Endodermal cell (in vitro differentiated cells): Measurements from ENCODE around the gene PF4V1. TPM values are rescaled to one million over a fixed set of nuclear protein-coding genes. Genes with fewer than 3 reads are reported as not detected.

ENCODE experiments used
- DNase-seq: peaks from one replicate; pipeline ENCODE4 v3.0.0-alpha.2; 2017
- H3K27ac ChIP-seq: 2 replicates; pipeline ENCODE4 v1.5.1; 2013; ENCODE audit warnings: mild to moderate bottlenecking, low read depth, low read length, moderate library complexity
- H3K27me3 ChIP-seq: 2 replicates; pipeline ENCODE4 v1.6.1; 2013; ENCODE audit warnings: mild to moderate bottlenecking, low read length, moderate library complexity; ENCODE audit not compliant: insufficient read depth, control insufficient read depth, poor library complexity, severe bottlenecking
- H3K36me3 ChIP-seq: 2 replicates; pipeline ENCODE4 v1.7.0; 2013; ENCODE audit warnings: mild to moderate bottlenecking, low read length, moderate library complexity; ENCODE audit not compliant: control insufficient read depth, insufficient read depth
- H3K4me1 ChIP-seq: one replicate; pipeline ENCODE4 v1.7.0; 2013; ENCODE audit warnings: low read length; ENCODE audit not compliant: control insufficient read depth, insufficient read depth
- H3K4me3 ChIP-seq: 2 replicates; pipeline ENCODE4 v1.5.1; 2013; ENCODE audit warnings: mild to moderate bottlenecking, low read length, moderate library complexity
- H3K9ac ChIP-seq: 2 replicates; pipeline ENCODE4 v1.6.1; 2013; ENCODE audit warnings: mild to moderate bottlenecking, low read length, moderate library complexity; ENCODE audit not compliant: poor library complexity, severe bottlenecking; ENCODE audit errors: extremely low read depth
- H3K9me3 ChIP-seq: 2 replicates; pipeline ENCODE4 v1.6.1; 2013; ENCODE audit warnings: mild to moderate bottlenecking, low read length, moderate library complexity; ENCODE audit not compliant: control insufficient read depth
- H3K27ac Mint-ChIP-seq: 2 replicates; pipeline ENCODE4 v1.8.0; 2020; ENCODE audit warnings: mixed read lengths
- H3K27me3 Mint-ChIP-seq: 2 replicates; pipeline ENCODE4 v1.8.0; 2021; ENCODE audit warnings: mild to moderate bottlenecking, mixed read lengths; ENCODE audit not compliant: insufficient read depth
- H3K36me3 Mint-ChIP-seq: 2 replicates; pipeline ENCODE4 v1.8.0; 2020; ENCODE audit warnings: low read depth, mixed read lengths
- H3K4me1 Mint-ChIP-seq: 2 replicates; pipeline ENCODE4 v1.8.0; 2020; ENCODE audit warnings: mixed read lengths
- H3K4me3 Mint-ChIP-seq: 2 replicates; pipeline ENCODE4 v1.8.0; 2020; ENCODE audit warnings: mild to moderate bottlenecking, moderate library complexity, mixed read lengths
- H3K9me3 Mint-ChIP-seq: 2 replicates; pipeline ENCODE4 v1.8.0; 2020; ENCODE audit warnings: mild to moderate bottlenecking, mixed read lengths
- CTCF ChIP-seq: fragments of 200-600 bp; sonication (generic); conservative IDR thresholded peaks from 2 replicates; pipeline ENCODE4 v1.5.0; 2021; ENCODE audit warnings: antibody characterized with exemption, mild to moderate bottlenecking
- WGBS, 2 experiments: methylation state at CpG; one replicate each; pipeline versions ENCODE4 v1.1.5 to v1.1.7; 2013; ENCODE audit warnings: missing lambda C conversion rate in 2 of 2, mixed read lengths in 1 of 2; ENCODE audit not compliant: insufficient coverage in 1 of 2, insufficient read length in 1 of 2; 5-methylcytosine and 5-hydroxymethylcytosine counted together
- total RNA-seq, 2 donors: library from RNA; stranded (reverse); fragmentation: NEBNext Ultra II Directional in 1 of 2; extraction: Animal tissue kit (Norgen Biotek cat#: 25700) in 1 of 2; gene quantifications; 2 replicates in 1 of 2; 3 replicates in 1 of 2; pipeline ENCODE4 v1.2.1, GENCODE V29; 2021

Gene PF4V1
- total RNA-seq, 2 donors from 2014 or later = not detected

- no peak for DNase-seq
- Mint-ChIP-seq H3K27me3 (peaks cover 2% of the 10 kb centered on the region), H3K4me1 (no peaks in the 10 kb centered on the region), H3K4me3 (no peak overlapping the region), H3K36me3 (no peaks in the 10 kb centered on the region), H3K9me3 (peaks cover 2% of the 10 kb centered on the region), H3K27ac (no peak overlapping the region)
- H3K27ac ChIP-seq = no peak overlapping the region
- H3K27me3 ChIP-seq = no peaks in the 10 kb centered on the region
- H3K9ac ChIP-seq = no peak overlapping the region
- no peaks in the 10 kb centered on the region for H3K36me3 ChIP-seq
- 82 to 92% methylated on average over 3 to 5 of the region's 5 CpGs for WGBS, 2 experiments
- no peaks in the 10 kb centered on the region for H3K4me1 ChIP-seq
- no peak for TF ChIP-seq CTCF
- H3K4me3 ChIP-seq = no peak overlapping the region
- no peaks in the 10 kb centered on the region for H3K9me3 ChIP-seq
Observed at GRCh38 chr4:73901031-73901430, 47.9 kb downstream of the PF4V1 start.

- Mint-ChIP-seq H3K4me1 (peaks cover 5% of the 10 kb centered on the region), H3K27ac (no peak overlapping the region), H3K9me3 (peaks cover 6% of the 10 kb centered on the region), H3K36me3 (no peaks in the 10 kb centered on the region), H3K27me3 (peaks cover 2% of the 10 kb centered on the region), H3K4me3 (no peak overlapping the region)
- H3K27me3 ChIP-seq = no peaks in the 10 kb centered on the region
- TF ChIP-seq CTCF = no peak
- no peaks in the 10 kb centered on the region for H3K4me1 ChIP-seq
- H3K4me3 ChIP-seq = no peak overlapping the region
- no peaks in the 10 kb centered on the region for H3K36me3 ChIP-seq
- no peak overlapping the region for H3K27ac ChIP-seq
- no peaks in the 10 kb centered on the region for H3K9me3 ChIP-seq
- H3K9ac ChIP-seq = no peak overlapping the region
- DNase-seq = no peak
- 88 to 93% methylated on average over 1 of the region's 1 CpG for WGBS, 2 experiments
Observed at GRCh38 chr4:73902038-73902637, 49.0 kb downstream of the PF4V1 start.

GRCh38 chr4:73902817-73903547, 49.9 kb downstream of the PF4V1 start:
- H3K9ac ChIP-seq = no peak overlapping the region
- H3K36me3 ChIP-seq = no peaks in the 10 kb centered on the region
- H3K9me3 Mint-ChIP-seq = peaks cover 6% of the 10 kb centered on the region
- H3K9me3 ChIP-seq = no peaks in the 10 kb centered on the region
- H3K27me3 ChIP-seq = no peaks in the 10 kb centered on the region
- H3K36me3 Mint-ChIP-seq = no peaks in the 10 kb centered on the region
- no peak for TF ChIP-seq CTCF
- H3K27me3 Mint-ChIP-seq = peaks cover 2% of the 10 kb centered on the region
- peaks cover 12% of the 10 kb centered on the region for H3K4me1 Mint-ChIP-seq
- no peak overlapping the region for H3K27ac Mint-ChIP-seq
- WGBS, 2 experiments = 79 to 80% methylated on average over 1 to 3 of the region's 3 CpGs
- no peak overlapping the region for H3K27ac ChIP-seq
- H3K4me3 Mint-ChIP-seq = no peak overlapping the region
- peaks cover 3% of the 10 kb centered on the region for H3K4me1 ChIP-seq
- H3K4me3 ChIP-seq = no peak overlapping the region
- DNase-seq = no peak

Other genes starting within 250 kb of the PF4V1 start
- 1 to 10 TPM; 1.2 to 3.9 TPM for gene RASSF6, start 232.9 kb upstream of the PF4V1 start, total RNA-seq
- not detected for gene CXCL8, start 112.7 kb upstream of the PF4V1 start, total RNA-seq
- gene CXCL6, start 16.6 kb upstream of the PF4V1 start, total RNA-seq = 1 to 10 TPM in 1 of 2 donors, under 1 TPM in 1; 0.46 to 1.2 TPM
- gene CXCL1, start 16.1 kb downstream of the PF4V1 start, total RNA-seq = under 1 TPM in 1 of 2 donors, not detected in 1; 0.24 TPM
- 1 to 10 TPM in 1 of 2 donors, not detected in 1; 3.4 TPM for gene PF4, start 128.7 kb downstream of the PF4V1 start, total RNA-seq
- gene PPBP, start 134.9 kb downstream of the PF4V1 start, total RNA-seq = not detected
- gene CXCL5, start 145.4 kb downstream of the PF4V1 start, total RNA-seq = 10 to 100 TPM in 1 of 2 donors, under 1 TPM in 1; 0.73 to 10.7 TPM
- gene CXCL3, start 185.4 kb downstream of the PF4V1 start, total RNA-seq = 1 to 10 TPM; 2.9 TPM
- gene CXCL2, start 245.9 kb downstream of the PF4V1 start, total RNA-seq = 1 to 10 TPM in 1 of 2 donors, under 1 TPM in 1; 0.44 to 1.5 TPM